ENCODE measurements around the gene CAPN8. TPM values are rescaled to one million over a fixed set of nuclear protein-coding genes. Genes with fewer than 3 reads are reported as not detected.

The CAPN8 gene
- polyA plus RNA-seq, 1 of the 3 experiments (the other 2 are of a cell fraction) = not detected

- TF ChIP-seq REST (IDR thresholded peaks at IDR 0.05; ENCODE audit: low read depth, low read length) (no peak), ELF1 (IDR thresholded peaks at IDR 0.05) (no peak)
Measured at GRCh38 chr1:223524930-223525451, 140.5 kb downstream of the CAPN8 start (continued).

GRCh38 chr1:223521150-223521549 is 144.4 kb downstream of the CAPN8 start:
- no peaks in the 10 kb centered on the region for H4K20me1 ChIP-seq (ENCODE audit: insufficient read depth)
- H3K36me3 ChIP-seq (replicated peaks in 1 of 2; ENCODE audit: control insufficient read depth in 1 of 2, insufficient read depth in 2 of 2, low read length in 1 of 2) = no peaks in the 10 kb centered on the region
- H3K4me2 ChIP-seq = no peak overlapping the region
- ChIA-PET POLR2A (no interaction called here), CTCF (interaction anchor here (1.1 kb wide), 1 partner anchor 231 kb away, joined by 4 read pairs; no protein-coding TSS in a partner anchor)
- H3K4me3 ChIP-seq (ENCODE audit: low read depth in 2 of 2, low read length in 1 of 2) = no peak overlapping the region
- no peaks in the 10 kb centered on the region for H3F3A ChIP-seq (replicated peaks; ENCODE audit: insufficient read depth)
- no peak overlapping the region for H3K9ac ChIP-seq
- no peak for DNase-seq
- H3K4me1 ChIP-seq (ENCODE audit: control insufficient read depth in 1 of 2, insufficient read depth in 2 of 2, low read depth in 1 of 2, low read length in 1 of 2) = peaks cover 0 to under 1% of the 10 kb centered on the region in 2 experiments; a peak in 1 of 4 replicates
- H3K27ac ChIP-seq (ENCODE audit: low read depth in 2 of 2, low read length in 1 of 2) = no peak overlapping the region
- peaks cover 8% of the 10 kb centered on the region; the same call in 1 of the 2 replicates for H3K27me3 ChIP-seq (ENCODE audit: insufficient read depth)
- no peaks in the 10 kb centered on the region for H3K79me2 ChIP-seq (ENCODE audit: insufficient read depth)
- WGBS (ENCODE audit: low lambda C conversion rate) = 75% methylated on average over 2 of the region's 2 CpGs
- H3K9me2 ChIP-seq = no peaks in the 10 kb centered on the region
- no peaks in the 10 kb centered on the region for H3K9me3 ChIP-seq
- H2AFZ ChIP-seq (ENCODE audit: low read depth) = no peak overlapping the region
- no peak for TF ChIP-seq NFIC (IDR thresholded peaks at IDR 0.05; ENCODE audit: borderline replicate concordance)
- no peak for TF ChIP-seq TAF1 (IDR thresholded peaks at IDR 0.05; ENCODE audit: borderline replicate concordance, low read depth, low read length)

- H3K9me2 ChIP-seq = no peaks in the 10 kb centered on the region
- no peak overlapping the region for H3K9ac ChIP-seq
- ChIA-PET POLR2A (no interaction called here), CTCF (interaction anchor here (0.9 kb wide), 1 partner anchor 90 kb away, joined by 3 read pairs; no protein-coding TSS in a partner anchor)
- H3K4me2 ChIP-seq = no peak overlapping the region
- H3K4me3 ChIP-seq (ENCODE audit: low read depth in 2 of 2, low read length in 1 of 2) = no peak overlapping the region
- no peaks in the 10 kb centered on the region for H3K36me3 ChIP-seq (replicated peaks in 1 of 2; ENCODE audit: control insufficient read depth in 1 of 2, insufficient read depth in 2 of 2, low read length in 1 of 2)
- H3K27ac ChIP-seq (ENCODE audit: low read depth in 2 of 2, low read length in 1 of 2) = no peak overlapping the region
- TF ChIP-seq TCF12 (IDR thresholded peaks at IDR 0.05) (no peak), JUND (IDR thresholded peaks at IDR 0.05) (no peak), MXI1 (IDR thresholded peaks at IDR 0.05; ENCODE audit: low read depth, low read length) (no peak), CHD2 (IDR thresholded peaks at IDR 0.05; ENCODE audit: low read length, partially characterized antibody) (no peak)
- no peak overlapping the region; the same call in 1 of the 2 replicates for H2AFZ ChIP-seq (ENCODE audit: low read depth)
- 22% methylated on average over 4 of the region's 4 CpGs for WGBS (ENCODE audit: low lambda C conversion rate)
- no peaks in the 10 kb centered on the region for H3F3A ChIP-seq (replicated peaks; ENCODE audit: insufficient read depth)
- no peaks in the 10 kb centered on the region for H3K9me3 ChIP-seq
- peaks cover 0 to 2% of the 10 kb centered on the region in 2 experiments; a peak in 1 of 4 replicates for H3K4me1 ChIP-seq (ENCODE audit: control insufficient read depth in 1 of 2, insufficient read depth in 2 of 2, low read depth in 1 of 2, low read length in 1 of 2)
- no peaks in the 10 kb centered on the region for H4K20me1 ChIP-seq (ENCODE audit: insufficient read depth)
- no peaks in the 10 kb centered on the region for H3K79me2 ChIP-seq (ENCODE audit: insufficient read depth)
- DNase-seq = no peak
- peaks cover 3% of the 10 kb centered on the region; the same call in 1 of the 2 replicates for H3K27me3 ChIP-seq (ENCODE audit: insufficient read depth)
Measured at GRCh38 chr1:223520200-223520599, 145.3 kb downstream of the CAPN8 start.

Data from SK-N-SH (cell line).